NCI-H2107 (cell line): ENCODE measurements around the gene KLHDC4.
A peak's percentile ranks its signal among the peaks of the same experiment; 100 is the strongest.
"Not testable (repeated sequence)": the region's sequence is repeated elsewhere in the genome, so short reads cannot be mapped to it uniquely, and the experiment has no call there.

Experiments
- DNase-seq: peaks from one replicate; lab custom pipeline; 2025; lab: John Stamatoyannopoulos, UW

Gene KLHDC4

GRCh38 chr16:87788730-87789436, 23.1 kb upstream of the KLHDC4 start:
- DNase-seq, result not testable (repeated sequence)

GRCh38 chr16:87787451-87788091, 21.8 kb upstream of the KLHDC4 start:
- DNase-seq, result not testable (repeated sequence)

- no peak for DNase-seq
Measured at GRCh38 chr16:87784812-87785211, 19.0 kb upstream of the KLHDC4 start.

- no peak for DNase-seq
Measured at GRCh38 chr16:87782033-87782432, 16.2 kb upstream of the KLHDC4 start.

GRCh38 chr16:87780385-87780989, 14.7 kb upstream of the KLHDC4 start:
- no peak for DNase-seq

- DNase-seq, result peak; percentile 95
Measured at GRCh38 chr16:87778830-87779579, 13.2 kb upstream of the KLHDC4 start.

GRCh38 chr16:87778476-87778829, 12.7 kb upstream of the KLHDC4 start:
- no peak for DNase-seq

GRCh38 chr16:87773836-87774235, 8.1 kb upstream of the KLHDC4 start:
- DNase-seq, result not testable (repeated sequence)

- DNase-seq, result not testable (repeated sequence)
Measured at GRCh38 chr16:87767456-87767855, 1.7 kb upstream of the KLHDC4 start.

- no peak for DNase-seq
Measured at GRCh38 chr16:87766485-87766797, 655 bp upstream of the KLHDC4 start.

GRCh38 chr16:87765473-87765775, 362 bp downstream of the KLHDC4 start:
- DNase-seq, result no peak

- no peak for DNase-seq
Measured at GRCh38 chr16:87764600-87765472, 950 bp downstream of the KLHDC4 start.

GRCh38 chr16:87762620-87763019, 3.2 kb downstream of the KLHDC4 start:
- DNase-seq, result no peak

GRCh38 chr16:87762071-87762571, 3.7 kb downstream of the KLHDC4 start:
- DNase-seq, result no peak

- DNase-seq, result no peak
Measured at GRCh38 chr16:87761060-87761459, 4.7 kb downstream of the KLHDC4 start.

GRCh38 chr16:87757841-87758426, 7.9 kb downstream of the KLHDC4 start:
- no peak for DNase-seq

GRCh38 chr16:87754535-87754934, 11.3 kb downstream of the KLHDC4 start:
- DNase-seq, result no peak

GRCh38 chr16:87747626-87748414, 18.0 kb downstream of the KLHDC4 start:
- no peak for DNase-seq

GRCh38 chr16:87746178-87746577, 19.6 kb downstream of the KLHDC4 start:
- no peak for DNase-seq

GRCh38 chr16:87744750-87745514, 20.9 kb downstream of the KLHDC4 start:
- DNase-seq, result no peak
